Suppressor macrophage treated with lipopolysaccharide for 4 hours (primary cell): Measurements from ENCODE around the gene UBAC2.

Source experiments
- DNase-seq: peaks from one replicate; pipeline ENCODE4 v3.0.0-alpha.2; 2020

Gene UBAC2

GRCh38 chr13:99315186-99315585 lies 114.5 kb downstream of the UBAC2 start:
- DNase-seq, result no peak

DNA sequence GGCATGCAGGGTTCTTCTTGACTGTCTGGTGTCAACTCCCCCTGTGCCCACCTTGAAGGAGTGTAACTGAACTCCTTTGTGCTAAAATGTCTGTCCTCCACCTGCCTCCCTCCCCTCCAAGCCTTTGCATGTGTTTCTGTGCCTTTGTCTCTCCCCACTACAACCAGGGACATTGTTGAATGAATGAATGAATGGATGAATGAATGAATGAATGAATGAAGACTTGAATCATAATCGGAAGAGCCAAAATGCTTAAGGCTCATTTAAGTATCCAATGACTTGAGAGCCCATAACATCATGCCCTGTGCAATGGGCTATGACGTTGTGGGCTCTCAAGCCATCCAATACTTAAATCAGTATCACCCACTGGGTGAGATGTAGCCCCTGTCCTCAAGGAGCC lies 115.6 kb downstream of the UBAC2 start:
- DNase-seq, result no peak

DNA sequence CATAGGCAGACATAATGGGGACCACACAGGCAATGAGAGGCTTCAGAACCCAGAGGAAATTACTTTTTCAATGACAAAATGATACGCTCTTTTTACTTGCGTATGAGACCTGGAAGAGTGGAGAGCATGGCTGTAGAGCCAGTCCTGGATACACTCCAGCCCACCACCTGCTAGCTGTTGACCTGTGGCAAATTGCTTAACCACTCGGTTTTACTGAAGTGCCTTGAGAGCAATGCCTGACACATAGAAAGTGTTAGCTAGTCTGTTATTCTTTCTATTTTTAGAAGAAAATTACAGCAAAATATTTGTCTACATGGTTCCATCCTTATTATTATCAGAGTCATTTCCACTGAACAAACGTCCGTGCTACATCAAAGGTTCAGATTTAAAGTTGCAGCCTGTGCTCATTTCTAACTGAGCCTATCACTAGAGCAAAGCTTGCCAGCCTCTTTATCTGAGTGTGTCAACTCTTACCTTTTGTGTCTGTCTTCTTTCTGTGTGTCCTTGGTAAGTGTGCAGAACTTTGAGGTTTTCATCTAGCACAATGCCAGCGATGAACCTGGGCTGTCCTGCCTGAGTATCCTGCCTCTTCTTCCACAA lies 116.1 kb downstream of the UBAC2 start:
- DNase-seq, result no peak

DNA sequence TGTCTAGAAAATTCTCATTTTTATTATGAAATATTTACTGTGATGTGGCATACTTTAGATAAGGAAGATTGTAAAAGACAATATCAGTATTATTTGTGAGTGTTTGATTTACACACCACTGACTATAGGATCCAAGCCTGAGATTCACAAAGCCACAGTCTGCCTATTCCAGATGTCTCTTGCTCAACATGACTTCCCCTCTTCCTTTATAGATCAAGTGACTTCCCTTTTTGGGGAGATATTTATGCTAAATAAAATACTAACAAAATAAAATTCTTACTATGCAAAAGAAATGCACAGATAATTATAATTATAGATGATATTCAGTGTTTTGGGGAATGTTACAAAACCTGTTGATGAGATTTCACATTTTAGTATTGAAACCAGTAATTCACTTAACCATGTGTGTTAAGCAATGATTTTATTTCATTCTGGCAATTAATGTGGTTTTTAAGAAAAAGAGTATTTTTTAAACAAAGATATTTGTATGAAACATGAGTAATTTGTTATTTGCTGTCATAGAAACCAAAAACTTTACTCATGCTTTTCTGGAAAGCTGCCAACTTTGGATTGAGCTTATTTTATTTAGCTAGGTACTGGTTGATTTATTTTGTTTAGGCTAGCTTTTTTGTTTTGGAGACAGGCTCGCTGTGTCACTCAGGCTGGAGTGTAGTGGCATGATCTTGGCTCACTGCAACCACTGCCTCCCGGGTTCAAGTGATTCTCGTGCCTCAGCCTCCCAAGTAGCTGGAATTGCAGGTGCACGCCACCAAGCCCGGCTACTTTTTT lies 120.2 kb downstream of the UBAC2 start:
- peak; percentile 83 for DNase-seq

GRCh38 chr13:99321709-99322108 lies 121.1 kb downstream of the UBAC2 start:
- no peak for DNase-seq

DNA sequence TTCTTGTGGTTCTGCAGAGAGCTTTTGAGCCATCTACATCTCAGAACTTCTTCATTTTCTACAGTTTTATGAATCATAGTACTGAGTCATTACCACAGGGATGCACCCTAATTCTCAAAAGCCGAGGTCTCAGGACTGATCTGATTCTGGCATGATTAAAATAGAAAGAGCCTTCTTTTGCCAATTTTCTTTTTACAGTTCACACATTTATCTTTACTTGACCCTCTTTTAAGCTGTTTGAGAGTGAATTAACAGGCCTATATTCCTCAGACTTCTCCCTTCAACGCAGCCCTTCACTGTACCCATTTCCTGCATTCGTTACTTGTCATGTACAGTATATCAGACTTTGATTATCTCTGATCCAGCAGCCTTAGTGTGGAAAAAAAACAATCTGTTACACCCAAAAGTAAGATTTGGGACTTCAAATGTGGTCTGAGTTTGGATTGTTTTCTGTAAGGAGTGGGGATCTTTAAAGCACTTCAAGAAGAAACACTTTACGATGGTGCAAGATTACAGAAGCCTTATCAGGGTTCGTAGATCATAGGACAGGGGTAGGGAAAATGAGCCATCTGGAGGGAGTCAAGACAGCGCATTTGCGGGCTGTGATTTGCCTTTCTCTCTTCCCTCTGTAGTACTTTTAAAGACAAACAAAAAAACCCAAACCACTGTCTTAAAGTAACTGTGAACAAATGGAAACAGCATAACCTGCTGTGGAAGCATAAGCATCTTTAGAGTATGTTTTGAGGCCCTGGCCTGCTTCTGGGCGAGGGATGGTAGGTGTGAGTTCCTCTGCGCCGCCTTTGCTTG lies 121.8 kb downstream of the UBAC2 start:
- DNase-seq, result peak; percentile 89

DNA sequence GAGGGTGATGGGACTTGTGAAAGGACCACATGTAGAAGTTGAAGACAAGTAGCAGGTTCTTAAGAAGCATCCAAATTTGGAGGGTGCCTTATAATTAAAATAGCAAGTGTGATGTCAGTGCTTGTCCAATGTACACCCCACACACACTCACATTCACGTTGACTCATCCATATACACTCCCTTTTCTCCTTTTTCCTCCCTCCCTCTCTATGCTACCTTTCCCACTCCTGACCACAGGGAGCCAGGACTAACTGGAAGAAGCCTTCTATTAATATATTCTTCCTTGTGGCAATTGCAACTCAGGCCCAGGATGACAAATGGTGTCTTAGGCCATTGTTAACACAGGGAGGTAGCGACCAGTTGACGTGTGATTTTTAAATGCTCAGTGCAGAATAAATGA lies 122.8 kb downstream of the UBAC2 start:
- DNase-seq, result peak; percentile 23

GRCh38 chr13:99326012-99326411 lies 125.4 kb downstream of the UBAC2 start:
- no peak for DNase-seq

- DNase-seq, result no peak
Observed at GRCh38 chr13:99327126-99327525, 126.5 kb downstream of the UBAC2 start.

- DNase-seq, result no peak
Observed at GRCh38 chr13:99327761-99328160, 127.1 kb downstream of the UBAC2 start.

GRCh38 chr13:99329477-99329876 lies 128.8 kb downstream of the UBAC2 start:
- DNase-seq, result no peak

- DNase-seq, result no peak
Observed at GRCh38 chr13:99330942-99331341, 130.3 kb downstream of the UBAC2 start.

- DNase-seq, result no peak
Observed at GRCh38 chr13:99331881-99332293, 131.2 kb downstream of the UBAC2 start.

DNA sequence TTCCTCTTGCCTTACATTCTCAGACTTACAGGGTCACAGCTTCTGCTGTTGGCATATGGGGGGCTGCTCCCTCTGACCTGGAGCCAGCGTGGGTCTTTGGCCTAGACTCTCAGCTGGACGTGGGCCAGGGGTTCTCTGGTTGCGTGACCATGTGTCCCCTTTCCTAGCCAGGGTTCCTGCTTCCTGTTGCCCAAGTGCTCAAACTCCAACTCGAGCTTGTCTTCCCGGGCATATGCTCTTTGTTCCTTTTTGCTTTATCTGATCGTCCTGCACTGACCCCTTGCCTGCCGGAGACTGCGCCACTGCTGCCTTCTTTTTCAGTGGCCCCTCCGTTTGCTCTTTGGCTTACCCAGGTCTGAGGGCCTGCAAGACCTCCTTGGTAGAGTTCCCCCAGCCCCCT lies 131.8 kb downstream of the UBAC2 start:
- no peak for DNase-seq

DNA sequence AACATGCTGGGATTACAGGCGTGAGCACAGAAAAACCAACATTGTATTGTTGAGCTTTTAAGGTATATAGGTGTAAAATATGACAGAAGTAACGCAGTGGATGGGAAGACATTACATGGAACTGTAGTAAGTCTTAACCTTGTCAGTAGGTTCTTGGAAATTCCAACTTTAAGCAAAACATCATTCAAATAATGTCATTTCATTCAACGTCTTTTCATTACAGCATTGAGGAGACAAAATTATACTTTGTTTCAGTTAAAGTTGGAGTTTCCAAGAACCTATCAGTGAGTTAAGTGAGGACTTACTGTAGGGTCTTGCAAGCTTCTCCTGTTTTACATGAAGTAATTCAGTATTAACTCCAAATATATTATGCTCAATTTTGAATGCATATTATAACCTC lies 133.6 kb downstream of the UBAC2 start:
- no peak for DNase-seq

DNA sequence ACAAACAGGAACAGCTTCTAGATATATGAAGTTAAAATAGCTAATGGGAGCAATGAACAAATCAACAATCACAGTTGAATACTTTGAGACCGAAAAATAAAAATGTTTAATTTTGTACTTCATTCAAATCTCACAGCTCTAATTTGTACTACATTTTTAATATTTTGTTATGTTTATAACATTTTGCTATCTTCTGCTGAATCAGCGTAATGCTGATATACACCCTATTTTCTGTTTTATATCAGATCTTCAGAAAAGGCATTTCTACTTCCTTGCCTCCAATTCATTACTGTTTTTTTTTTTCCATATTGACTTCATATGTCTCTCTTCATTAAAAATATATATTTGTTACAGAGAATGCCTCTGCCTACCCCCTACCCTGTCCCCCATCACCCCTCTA lies 134.4 kb downstream of the UBAC2 start:
- no peak for DNase-seq

GRCh38 chr13:99335603-99336002 lies 134.9 kb downstream of the UBAC2 start:
- no peak for DNase-seq

DNA sequence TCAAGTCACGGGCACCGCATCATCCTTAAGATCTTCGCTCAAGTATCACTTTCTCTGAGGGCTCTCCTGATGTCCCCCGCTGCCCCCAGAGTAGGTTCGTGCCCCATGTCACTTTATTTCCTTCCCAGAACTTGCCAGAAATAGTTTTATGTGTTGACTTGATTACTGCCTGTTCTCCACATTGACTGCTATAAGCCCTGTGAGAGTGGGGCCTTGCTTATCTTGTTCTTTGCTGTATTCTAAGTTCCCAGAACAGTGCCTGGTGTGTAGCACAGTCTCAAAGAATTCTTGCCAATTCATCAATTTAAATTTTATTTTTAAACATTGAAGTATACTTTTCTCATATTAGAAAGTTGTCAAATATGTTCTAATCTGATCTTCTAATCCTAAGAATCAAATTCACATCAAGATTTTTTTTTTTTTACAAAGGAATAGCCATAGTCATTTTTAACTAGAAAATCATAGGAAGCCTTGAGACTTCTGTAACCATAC lies 138.6 kb downstream of the UBAC2 start:
- no peak for DNase-seq

GRCh38 chr13:99339736-99340397 lies 139.2 kb downstream of the UBAC2 start:
- peak; percentile 47 for DNase-seq

DNA sequence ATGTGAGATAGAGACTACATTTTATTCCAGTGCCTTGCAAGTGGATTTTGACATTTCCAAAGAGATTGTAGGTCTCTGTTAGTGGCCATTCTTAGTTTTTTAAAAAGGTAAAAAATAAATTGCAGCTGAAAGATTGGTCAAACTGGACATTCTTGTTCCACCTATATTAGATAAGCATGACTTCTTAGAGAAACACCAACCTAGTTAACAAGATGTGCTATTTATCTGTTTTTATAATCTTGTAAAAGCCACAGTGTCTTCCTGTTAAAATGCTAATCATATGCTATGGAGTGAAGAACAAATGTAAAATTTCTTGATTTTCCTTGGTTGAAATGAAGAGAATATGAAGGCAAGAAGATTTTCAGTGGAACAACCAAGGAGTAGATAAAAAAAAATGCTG lies 140.0 kb downstream of the UBAC2 start:
- no peak for DNase-seq

DNA sequence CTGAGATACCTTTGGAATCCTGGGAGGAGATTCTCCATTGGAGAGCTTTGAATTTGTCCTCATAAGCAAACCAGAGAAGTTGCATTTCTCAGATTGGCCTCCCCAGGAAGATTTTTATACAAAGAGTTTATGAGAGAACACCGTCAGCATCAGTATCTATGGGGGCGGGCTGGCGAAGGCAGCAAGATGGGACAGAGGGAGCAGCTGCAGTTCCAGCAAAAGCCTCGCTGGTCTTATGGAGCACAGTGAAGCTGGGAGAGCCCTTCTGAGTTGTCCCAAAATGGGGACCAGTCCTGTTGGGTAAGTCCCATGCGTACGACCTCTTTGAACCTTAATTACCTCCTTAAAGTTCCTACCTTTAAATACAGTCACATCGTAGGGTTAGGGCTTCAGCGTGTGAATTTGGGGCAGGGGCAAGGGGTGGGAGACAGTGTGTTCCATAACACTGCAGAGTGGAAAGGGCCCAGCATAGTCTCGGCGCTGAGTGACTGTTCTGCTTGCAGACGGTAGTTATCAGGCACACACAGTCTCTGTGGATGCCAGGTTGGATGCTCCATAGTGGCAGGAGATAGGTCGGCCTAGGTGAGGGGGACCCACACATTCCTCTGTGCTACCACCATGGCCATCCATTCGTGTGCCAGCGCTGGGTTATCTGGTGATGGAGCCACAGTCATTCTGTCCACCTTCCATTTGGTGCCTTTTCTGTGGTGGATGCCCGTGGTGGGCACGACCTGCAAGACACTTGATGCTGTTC lies 141.5 kb downstream of the UBAC2 start:
- no peak for DNase-seq

- DNase-seq, result peak; percentile 32
Observed at GRCh38 chr13:99342723-99343315, 142.2 kb downstream of the UBAC2 start.
